GM03348 (cell line): Measurements from ENCODE around the gene NLE1.
"Not testable (repeated sequence)": the region's sequence is repeated elsewhere in the genome, so short reads cannot be mapped to it uniquely, and the experiment has no call there.

Experiments used
- DNase-seq: peaks from one replicate; pipeline ENCODE4 v3.0.0; 2012; ENCODE audit warnings: low spot score

The NLE1 gene

GRCh38 chr17:35127751-35128514 is 14.2 kb downstream of the NLE1 start:
- DNase-seq, result peak; percentile 75

- DNase-seq, result no peak
These were observed 20.8 kb downstream of the NLE1 start, which contains the start of gene FNDC8 for GRCh38 chr17:35121315-35121714. FNDC8 (plus strand) TSS chr17:35121615; CDS start chr17:35121694, 79 bp downstream.

GRCh38 chr17:35119370-35120165 is 22.5 kb downstream of the NLE1 start, which contains the start of gene RAD51D:
RAD51D (minus strand) TSS chr17:35119860; CDS start chr17:35119613, 247 bp downstream.
- peak; percentile 95 for DNase-seq

- no peak for DNase-seq
These were observed 24.1 kb downstream of the NLE1 start for GRCh38 chr17:35117984-35118383.

GRCh38 chr17:35116845-35117244 is 25.3 kb downstream of the NLE1 start:
- DNase-seq, result no peak

- not testable (repeated sequence) for DNase-seq
These were observed 31.3 kb downstream of the NLE1 start for GRCh38 chr17:35110791-35111190.

GRCh38 chr17:35104844-35105450 is 37.2 kb downstream of the NLE1 start:
- DNase-seq, result no peak

GRCh38 chr17:35103271-35103670 is 38.8 kb downstream of the NLE1 start:
- no peak for DNase-seq

GRCh38 chr17:35101725-35102124 is 40.4 kb downstream of the NLE1 start:
- DNase-seq, result no peak

GRCh38 chr17:35101036-35101435 is 41.1 kb downstream of the NLE1 start:
- no peak for DNase-seq

GRCh38 chr17:35099908-35100307 is 42.2 kb downstream of the NLE1 start:
- no peak for DNase-seq

- no peak for DNase-seq
These were observed 44.3 kb downstream of the NLE1 start for GRCh38 chr17:35097776-35098175.

- DNase-seq, result no peak
These were observed 46.4 kb downstream of the NLE1 start for GRCh38 chr17:35095741-35096140.

- DNase-seq, result peak; percentile 82
These were observed 47.2 kb downstream of the NLE1 start for GRCh38 chr17:35094902-35095301.

- DNase-seq, result not testable (repeated sequence)
These were observed 51.4 kb downstream of the NLE1 start for GRCh38 chr17:35090707-35091106.

GRCh38 chr17:35089586-35090296 is 52.4 kb downstream of the NLE1 start:
- peak; percentile 39 for DNase-seq

- DNase-seq, result peak; percentile 97
These were observed 53.1 kb downstream of the NLE1 start for GRCh38 chr17:35088881-35089585.

- DNase-seq, result peak; percentile 58
These were observed 53.7 kb downstream of the NLE1 start for GRCh38 chr17:35088356-35088880.

- peak; percentile 28 for DNase-seq
These were observed 54.3 kb downstream of the NLE1 start for GRCh38 chr17:35087731-35088355.

- DNase-seq, result no peak
These were observed 55.1 kb downstream of the NLE1 start for GRCh38 chr17:35086931-35087573.
